SK-N-SH (cell line): Measurements from ENCODE around the gene GLG1.

ENCODE experiments used
- EP300 ChIP-seq, 2 experiments: IDR thresholded peaks; 2 replicates each; pipeline versions ENCODE4 v1.4.0 to v1.6.1; 2012; ENCODE audit warnings: borderline replicate concordance in 1 of 2, low read depth in 1 of 2, low read length in 1 of 2
- EZH2phosphoT487 ChIP-seq: fragments of 200-600 bp; sonication (generic); IDR thresholded peaks from 2 replicates; pipeline ENCODE4 v1.6.1; 2017; ENCODE audit warnings: low read depth, mixed run types, mild to moderate bottlenecking, antibody characterized with exemption, moderate library complexity, borderline replicate concordance
- GABPA ChIP-seq: IDR thresholded peaks from 2 replicates; pipeline ENCODE4 v1.4.0; 2012; ENCODE audit warnings: low read depth, mild to moderate bottlenecking
- MAX ChIP-seq: IDR thresholded peaks from 2 replicates; pipeline ENCODE4 v1.4.0; 2012; ENCODE audit warnings: low read depth
- NRF1 ChIP-seq: IDR thresholded peaks from 2 replicates; pipeline ENCODE4 v1.6.1; 2012; ENCODE audit warnings: low read depth, mild to moderate bottlenecking, low read length
- REST ChIP-seq: IDR thresholded peaks from 2 replicates; pipeline ENCODE4 v1.6.1; 2012; ENCODE audit warnings: mild to moderate bottlenecking, low read depth, low read length, moderate library complexity
- RFX5 ChIP-seq: IDR thresholded peaks from 2 replicates; pipeline ENCODE4 v1.6.1; 2012; ENCODE audit warnings: mild to moderate bottlenecking, improper control_type of control experiment, low read length
- SMC3 ChIP-seq: IDR thresholded peaks from 2 replicates; pipeline ENCODE4 v1.6.1; 2012; ENCODE audit warnings: low read depth, low read length, improper control_type of control experiment
- TAF1 ChIP-seq: IDR thresholded peaks from 2 replicates; pipeline ENCODE4 v1.6.1; 2012; ENCODE audit warnings: low read depth, mild to moderate bottlenecking, low read length, moderate library complexity, borderline replicate concordance
- TCF12 ChIP-seq: IDR thresholded peaks from 2 replicates; pipeline ENCODE4 v1.4.0; 2012
- YY1 ChIP-seq: IDR thresholded peaks from 2 replicates; pipeline ENCODE4 v1.4.0; 2012; ENCODE audit warnings: low read depth, mild to moderate bottlenecking
- TF ChIP-seq, protein P1 (sequence below): fragments of 150-350 bp; IDR thresholded peaks from 2 replicates; pipeline ENCODE4 v1.6.1; 2017; ENCODE audit warnings: antibody characterized with exemption, low read length, low read depth, borderline replicate concordance
- TF ChIP-seq, protein P2 (sequence below): fragments of 200-600 bp; sonication (generic); IDR thresholded peaks from 2 replicates; pipeline ENCODE4 v1.6.1; 2017; ENCODE audit warnings: antibody characterized with exemption, mild to moderate bottlenecking, moderate library complexity

GRCh38 chr16:74596586-74596985 is 10.3 kb downstream of the GLG1 start:
- no peak for TF ChIP-seq MAX
- TF ChIP-seq, protein P1, sequence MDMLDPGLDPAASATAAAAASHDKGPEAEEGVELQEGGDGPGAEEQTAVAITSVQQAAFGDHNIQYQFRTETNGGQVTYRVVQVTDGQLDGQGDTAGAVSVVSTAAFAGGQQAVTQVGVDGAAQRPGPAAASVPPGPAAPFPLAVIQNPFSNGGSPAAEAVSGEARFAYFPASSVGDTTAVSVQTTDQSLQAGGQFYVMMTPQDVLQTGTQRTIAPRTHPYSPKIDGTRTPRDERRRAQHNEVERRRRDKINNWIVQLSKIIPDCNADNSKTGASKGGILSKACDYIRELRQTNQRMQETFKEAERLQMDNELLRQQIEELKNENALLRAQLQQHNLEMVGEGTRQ: no peak
- TF ChIP-seq RFX5: no peak
- TF ChIP-seq, protein P2, sequence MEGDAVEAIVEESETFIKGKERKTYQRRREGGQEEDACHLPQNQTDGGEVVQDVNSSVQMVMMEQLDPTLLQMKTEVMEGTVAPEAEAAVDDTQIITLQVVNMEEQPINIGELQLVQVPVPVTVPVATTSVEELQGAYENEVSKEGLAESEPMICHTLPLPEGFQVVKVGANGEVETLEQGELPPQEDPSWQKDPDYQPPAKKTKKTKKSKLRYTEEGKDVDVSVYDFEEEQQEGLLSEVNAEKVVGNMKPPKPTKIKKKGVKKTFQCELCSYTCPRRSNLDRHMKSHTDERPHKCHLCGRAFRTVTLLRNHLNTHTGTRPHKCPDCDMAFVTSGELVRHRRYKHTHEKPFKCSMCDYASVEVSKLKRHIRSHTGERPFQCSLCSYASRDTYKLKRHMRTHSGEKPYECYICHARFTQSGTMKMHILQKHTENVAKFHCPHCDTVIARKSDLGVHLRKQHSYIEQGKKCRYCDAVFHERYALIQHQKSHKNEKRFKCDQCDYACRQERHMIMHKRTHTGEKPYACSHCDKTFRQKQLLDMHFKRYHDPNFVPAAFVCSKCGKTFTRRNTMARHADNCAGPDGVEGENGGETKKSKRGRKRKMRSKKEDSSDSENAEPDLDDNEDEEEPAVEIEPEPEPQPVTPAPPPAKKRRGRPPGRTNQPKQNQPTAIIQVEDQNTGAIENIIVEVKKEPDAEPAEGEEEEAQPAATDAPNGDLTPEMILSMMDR: no peak
- no peak for TF ChIP-seq REST
- TF ChIP-seq YY1: no peak
- no peak for TF ChIP-seq NRF1
- no peak for TF ChIP-seq EZH2phosphoT487
- no peak for TF ChIP-seq EP300 (IDR thresholded peaks at IDR 0.05; ENCODE audit: borderline replicate concordance in 1 of 2, low read depth in 1 of 2, low read length in 1 of 2)
- no peak for TF ChIP-seq TAF1
- TF ChIP-seq GABPA: no peak
- no peak for TF ChIP-seq SMC3
- TF ChIP-seq TCF12: no peak
